HUES64 (cell line): ENCODE results near the gene FHIT.

Experiments
- H3K27ac ChIP-seq: 2 replicates; pipeline ENCODE4 v1.7.0; 2013; ENCODE audit warnings: low read depth, low read length, inconsistent platforms
- H3K27me3 ChIP-seq: 2 replicates; pipeline ENCODE4 v1.6.1; 2013; ENCODE audit warnings: mild to moderate bottlenecking, low read length; ENCODE audit not compliant: insufficient read depth
- H3K36me3 ChIP-seq: 2 replicates; pipeline ENCODE4 v1.6.1; 2013; ENCODE audit warnings: mild to moderate bottlenecking, low read length; ENCODE audit not compliant: insufficient read depth
- H3K4me1 ChIP-seq: 2 replicates; pipeline ENCODE4 v1.6.1; 2013; ENCODE audit warnings: mild to moderate bottlenecking, low read length, moderate library complexity; ENCODE audit not compliant: insufficient read depth
- H3K4me3 ChIP-seq: 2 replicates; pipeline ENCODE4 v1.5.1; 2013; ENCODE audit warnings: mild to moderate bottlenecking, low read length, moderate library complexity
- H3K9ac ChIP-seq: 2 replicates; pipeline ENCODE4 v1.6.1; 2013; ENCODE audit warnings: mild to moderate bottlenecking, low read depth, low read length
- H3K9me3 ChIP-seq: 2 replicates; pipeline ENCODE4 v1.6.1; 2013; ENCODE audit warnings: low read depth, low read length; ENCODE audit not compliant: insufficient read depth
- WGBS: fragments of 150-250, 120-280 bp; methylation state at CpG from one replicate; pipeline ENCODE4 v1.1.7; 2013; ENCODE audit warnings: missing lambda C conversion rate; 5-methylcytosine and 5-hydroxymethylcytosine counted together

Gene FHIT

DNA sequence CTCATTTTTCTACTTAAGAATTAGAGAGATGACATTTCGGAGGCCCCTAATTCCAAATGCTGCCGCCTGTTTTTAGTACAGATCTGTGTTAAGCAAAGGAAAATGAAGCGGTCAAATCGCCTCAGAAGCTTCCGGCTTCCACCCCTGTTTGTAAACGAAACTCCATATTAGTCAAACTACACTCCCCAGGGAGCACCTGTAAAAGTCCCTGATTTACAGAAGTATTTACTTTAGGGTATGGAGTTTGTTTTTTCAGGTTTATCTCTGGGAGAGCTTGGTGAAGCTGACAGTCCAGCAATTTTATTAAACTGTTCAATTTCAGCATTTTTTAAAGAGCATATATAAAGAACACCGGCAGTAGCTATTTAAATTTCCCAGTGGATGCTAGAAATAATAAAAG lies 319.8 kb downstream of the FHIT start:
- 96% methylated on average over 7 of the region's 7 CpGs for WGBS
- Histone ChIP-seq H3K27ac (no peak overlapping the region), H3K27me3 (no peaks in the 10 kb centered on the region), H3K4me3 (no peak overlapping the region), H3K4me1 (no peaks in the 10 kb centered on the region), H3K9me3 (no peaks in the 10 kb centered on the region), H3K36me3 (no peaks in the 10 kb centered on the region), H3K9ac (no peak overlapping the region)

DNA sequence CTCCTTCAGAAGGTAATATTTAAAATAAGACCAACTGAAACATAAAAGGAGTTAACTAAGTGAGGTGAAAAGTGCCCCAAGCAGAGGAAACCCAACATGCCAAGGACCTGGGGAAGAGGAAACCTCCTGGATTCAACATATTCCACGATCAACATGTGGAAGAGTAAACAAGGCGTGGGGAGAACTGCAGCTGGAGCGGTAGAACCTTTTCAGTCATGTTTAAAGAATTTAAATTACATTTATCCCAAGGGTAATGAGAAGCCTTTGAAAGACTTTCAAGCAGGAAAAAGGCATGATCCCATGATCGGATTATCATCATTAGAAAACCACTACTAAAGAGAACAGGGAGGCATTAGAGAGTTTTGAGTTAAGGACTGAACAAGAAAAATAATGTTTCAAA lies 330.7 kb downstream of the FHIT start:
- no peaks in the 10 kb centered on the region for H3K36me3 ChIP-seq
- peaks cover 12% of the 10 kb centered on the region for H3K9me3 ChIP-seq
- no peaks in the 10 kb centered on the region for H3K27me3 ChIP-seq
- no peak overlapping the region for H3K4me3 ChIP-seq
- WGBS, result 100% methylated on average over 1 of the region's 4 CpGs
- no peak overlapping the region for H3K27ac ChIP-seq
- no peaks in the 10 kb centered on the region for H3K4me1 ChIP-seq
- no peak overlapping the region for H3K9ac ChIP-seq

DNA sequence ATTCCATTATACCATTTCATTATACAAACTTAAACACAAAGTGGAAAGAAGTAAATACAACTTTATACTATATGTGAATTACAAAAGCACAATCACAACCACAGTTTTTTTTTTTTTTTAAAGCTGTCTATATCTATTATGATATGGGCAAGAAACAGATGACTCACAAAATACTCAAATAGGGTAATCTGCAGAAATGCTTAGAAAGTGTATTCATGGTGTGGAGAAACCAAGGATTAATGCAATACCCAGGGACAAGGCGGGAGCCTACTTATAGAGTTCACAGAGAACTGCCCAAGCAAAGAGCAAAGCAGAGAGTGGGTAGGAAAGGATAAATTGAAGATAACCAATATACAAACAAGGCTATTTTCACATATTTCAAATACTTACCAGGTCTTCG lies 332.0 kb downstream of the FHIT start:
- H3K9me3 ChIP-seq, result peaks cover 12% of the 10 kb centered on the region
- no peaks in the 10 kb centered on the region for H3K36me3 ChIP-seq
- no peak overlapping the region for H3K4me3 ChIP-seq
- H3K27me3 ChIP-seq, result no peaks in the 10 kb centered on the region
- no peak overlapping the region for H3K9ac ChIP-seq
- H3K4me1 ChIP-seq, result no peaks in the 10 kb centered on the region
- 96% methylated on average over 2 of the region's 2 CpGs for WGBS
- H3K27ac ChIP-seq, result no peak overlapping the region

DNA sequence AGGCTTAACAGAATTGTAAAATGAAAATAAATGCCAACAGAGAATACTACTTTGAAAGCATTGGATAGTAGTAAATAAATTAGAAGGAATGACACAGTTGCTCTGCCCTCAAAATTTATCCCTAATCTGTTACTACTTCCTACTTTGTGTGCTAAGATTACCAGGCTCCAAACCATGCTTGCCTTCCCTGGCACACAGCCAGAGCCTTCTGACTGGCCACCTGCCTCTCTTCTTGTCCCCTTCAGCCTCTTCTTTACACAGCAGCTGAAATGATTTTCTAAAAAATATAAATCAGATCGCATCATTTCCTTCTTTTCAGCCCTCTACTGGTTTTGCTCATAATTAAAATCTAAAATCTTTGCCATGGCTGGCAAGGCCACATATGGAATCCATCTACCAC lies 334.1 kb downstream of the FHIT start:
- Histone ChIP-seq H3K9ac (no peak overlapping the region), H3K27ac (no peak overlapping the region), H3K27me3 (no peaks in the 10 kb centered on the region), H3K9me3 (no peaks in the 10 kb centered on the region; the same call in 1 of the 2 replicates), H3K4me1 (no peaks in the 10 kb centered on the region), H3K36me3 (no peaks in the 10 kb centered on the region), H3K4me3 (no peak overlapping the region)
- 43% methylated on average over 1 of the region's 1 CpG for WGBS

GRCh38 chr3:60916546-60916945 lies 334.7 kb downstream of the FHIT start:
- no peaks in the 10 kb centered on the region for H3K27me3 ChIP-seq
- WGBS, result 88% methylated on average over 2 of the region's 4 CpGs
- no peaks in the 10 kb centered on the region for H3K4me1 ChIP-seq
- H3K9ac ChIP-seq, result no peak overlapping the region
- H3K27ac ChIP-seq, result no peak overlapping the region
- H3K36me3 ChIP-seq, result no peaks in the 10 kb centered on the region
- no peaks in the 10 kb centered on the region; the same call in 1 of the 2 replicates for H3K9me3 ChIP-seq
- no peak overlapping the region for H3K4me3 ChIP-seq

DNA sequence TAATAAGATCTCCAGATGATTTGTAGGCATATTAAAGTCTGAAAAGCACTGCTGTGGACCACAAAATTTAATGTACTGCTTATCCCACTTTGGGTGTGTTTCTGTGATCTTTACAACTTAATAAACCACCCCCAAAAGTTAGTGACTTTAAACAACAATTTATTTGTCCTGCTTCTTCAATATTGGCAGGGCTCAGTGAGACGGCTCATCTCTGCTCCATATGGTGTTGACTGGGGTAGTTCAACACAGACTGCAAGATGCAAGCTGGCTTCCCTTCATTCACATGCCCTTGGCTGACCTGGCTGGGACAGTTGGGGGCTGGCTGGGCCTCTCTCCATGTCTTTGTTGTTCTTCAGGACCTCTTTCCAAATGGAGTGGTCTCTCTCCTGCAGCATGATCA lies 337.8 kb downstream of the FHIT start:
- WGBS, result 96% methylated on average over 1 of the region's 1 CpG
- Histone ChIP-seq H3K27me3 (no peaks in the 10 kb centered on the region), H3K36me3 (no peaks in the 10 kb centered on the region), H3K9ac (no peak overlapping the region), H3K4me3 (no peak overlapping the region), H3K27ac (no peak overlapping the region), H3K4me1 (no peaks in the 10 kb centered on the region), H3K9me3 (no peaks in the 10 kb centered on the region; the same call in 1 of the 2 replicates)

DNA sequence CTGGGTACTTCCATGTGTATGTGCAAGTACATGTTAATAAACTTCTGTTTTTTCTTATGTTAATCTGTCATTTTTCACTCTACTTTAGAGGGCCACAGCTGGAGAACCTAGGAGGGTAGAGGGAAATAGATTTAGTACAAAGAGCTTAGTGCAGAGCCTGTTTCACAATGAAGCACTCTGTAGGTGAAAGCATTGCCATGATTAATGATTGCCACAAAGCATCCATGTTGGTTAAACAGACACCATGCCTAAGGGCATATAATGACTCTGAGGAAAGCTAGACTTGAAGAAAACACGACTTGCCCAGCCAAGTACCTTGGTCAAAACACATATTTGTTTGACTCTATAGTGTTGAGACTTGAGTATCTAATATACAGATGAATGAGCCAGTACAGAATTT lies 338.4 kb downstream of the FHIT start:
- H3K9me3 ChIP-seq, result no peaks in the 10 kb centered on the region; the same call in 1 of the 2 replicates
- 71% methylated on average over 1 of the region's 1 CpG for WGBS

GRCh38 chr3:60912142-60912541 lies 339.1 kb downstream of the FHIT start:
- no peaks in the 10 kb centered on the region for H3K27me3 ChIP-seq

More for the DNA sequence above, 338.4 kb downstream of the FHIT start:
- Histone ChIP-seq H3K9ac (no peak overlapping the region), H3K4me3 (no peak overlapping the region), H3K36me3 (no peaks in the 10 kb centered on the region), H3K27me3 (no peaks in the 10 kb centered on the region), H3K27ac (no peak overlapping the region), H3K4me1 (no peaks in the 10 kb centered on the region)

GRCh38 chr3:60909526-60909925 lies 341.7 kb downstream of the FHIT start:
- no peak overlapping the region for H3K9ac ChIP-seq
- WGBS, result 91% methylated on average over 2 of the region's 2 CpGs
- H3K9me3 ChIP-seq, result no peaks in the 10 kb centered on the region; the same call in 1 of the 2 replicates
- H3K4me3 ChIP-seq, result no peak overlapping the region
- H3K4me1 ChIP-seq, result no peaks in the 10 kb centered on the region
- no peaks in the 10 kb centered on the region for H3K27me3 ChIP-seq
- H3K36me3 ChIP-seq, result no peaks in the 10 kb centered on the region
- no peak overlapping the region for H3K27ac ChIP-seq

More at GRCh38 chr3:60912142-60912541, 339.1 kb downstream of the FHIT start:
- Histone ChIP-seq H3K9ac (no peak overlapping the region), H3K36me3 (no peaks in the 10 kb centered on the region), H3K4me1 (no peaks in the 10 kb centered on the region), H3K27ac (no peak overlapping the region), H3K9me3 (no peaks in the 10 kb centered on the region; the same call in 1 of the 2 replicates), H3K4me3 (no peak overlapping the region)
- WGBS, result 94% methylated on average over 3 of the region's 3 CpGs

DNA sequence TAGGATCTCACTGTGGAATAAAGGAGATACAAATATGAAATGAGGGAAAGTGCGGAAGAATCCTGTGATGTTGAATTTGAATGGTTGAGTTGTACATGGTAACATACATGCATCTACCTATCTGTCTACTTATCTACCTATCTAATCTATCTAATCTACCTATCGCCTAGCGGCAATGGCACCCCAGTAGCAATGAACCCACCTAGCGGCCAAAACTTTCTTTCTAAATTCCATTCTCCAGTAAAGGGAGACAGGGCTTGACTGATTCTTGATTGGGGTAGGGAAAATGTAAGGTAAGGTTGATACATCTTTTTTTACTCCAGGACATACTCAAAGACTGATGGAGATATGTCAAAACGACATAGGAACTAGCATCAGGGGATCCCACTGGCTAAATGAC lies 345.0 kb downstream of the FHIT start:
- Histone ChIP-seq H3K9ac (no peak overlapping the region), H3K4me3 (no peak overlapping the region), H3K36me3 (no peaks in the 10 kb centered on the region), H3K4me1 (no peaks in the 10 kb centered on the region), H3K27me3 (no peaks in the 10 kb centered on the region), H3K27ac (no peak overlapping the region), H3K9me3 (no peaks in the 10 kb centered on the region)
- WGBS, result 83% methylated on average over 5 of the region's 5 CpGs

DNA sequence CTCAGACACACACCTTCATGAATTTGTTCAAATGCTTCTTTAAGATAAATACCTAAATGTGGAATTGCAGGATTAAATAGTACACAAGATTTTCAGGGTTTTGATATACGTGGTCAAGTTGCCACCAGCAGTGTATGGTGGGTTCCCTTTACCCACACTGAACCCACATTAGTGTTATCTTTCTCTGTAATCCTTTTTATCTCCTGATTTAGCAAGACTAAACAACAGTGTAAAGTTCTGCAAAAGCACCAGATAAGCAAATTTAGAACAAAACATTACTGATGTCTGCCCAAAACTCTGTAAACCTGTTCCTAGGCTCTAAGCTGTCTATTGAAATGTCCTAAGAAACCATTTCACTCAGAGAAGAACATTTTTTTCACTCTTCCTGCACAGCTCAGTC lies 352.9 kb downstream of the FHIT start:
- no peak overlapping the region for H3K27ac ChIP-seq
- WGBS, result 100% methylated on average over 1 of the region's 1 CpG
- H3K9me3 ChIP-seq, result no peaks in the 10 kb centered on the region
- no peak overlapping the region for H3K4me3 ChIP-seq
- no peaks in the 10 kb centered on the region for H3K36me3 ChIP-seq
- H3K4me1 ChIP-seq, result peaks cover 33% of the 10 kb centered on the region
- no peaks in the 10 kb centered on the region for H3K27me3 ChIP-seq
- H3K9ac ChIP-seq, result no peak overlapping the region

DNA sequence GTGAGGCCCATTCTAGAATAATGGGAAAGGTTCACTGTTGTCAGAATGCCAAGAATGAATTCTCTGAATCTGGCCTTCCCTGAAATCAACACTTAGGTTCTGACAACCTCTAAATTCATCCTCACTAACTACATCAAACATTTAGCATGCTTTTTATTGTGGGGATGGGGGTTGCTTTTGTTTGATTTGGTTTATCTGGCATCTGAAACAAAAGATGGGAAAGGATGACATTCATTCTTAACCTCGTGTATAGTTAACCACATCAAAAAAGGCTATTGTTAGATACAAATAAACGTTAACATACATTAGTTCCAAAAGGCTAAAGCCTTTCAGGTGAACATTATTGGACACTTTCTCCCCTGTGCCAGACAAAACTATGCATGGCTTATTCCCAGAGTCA lies 357.3 kb downstream of the FHIT start:
- H3K27ac ChIP-seq, result no peak overlapping the region
- no peaks in the 10 kb centered on the region for H3K27me3 ChIP-seq
- WGBS, result 89% methylated on average over 2 of the region's 2 CpGs
- no peaks in the 10 kb centered on the region for H3K36me3 ChIP-seq
- no peaks in the 10 kb centered on the region for H3K9me3 ChIP-seq
- H3K4me1 ChIP-seq, result peaks cover 33% of the 10 kb centered on the region
- no peak overlapping the region for H3K9ac ChIP-seq
- no peak overlapping the region for H3K4me3 ChIP-seq
